Effector CD8-positive, alpha-beta T cell (primary cell): Measurements from ENCODE around the gene IFT81.
"Not testable (repeated sequence)": the region's sequence is repeated elsewhere in the genome, so short reads cannot be mapped to it uniquely, and the experiment has no call there.

Experiments
- DNase-seq: peaks from one replicate; lab custom pipeline; 2025; lab: John Stamatoyannopoulos, UW

Gene IFT81

DNA sequence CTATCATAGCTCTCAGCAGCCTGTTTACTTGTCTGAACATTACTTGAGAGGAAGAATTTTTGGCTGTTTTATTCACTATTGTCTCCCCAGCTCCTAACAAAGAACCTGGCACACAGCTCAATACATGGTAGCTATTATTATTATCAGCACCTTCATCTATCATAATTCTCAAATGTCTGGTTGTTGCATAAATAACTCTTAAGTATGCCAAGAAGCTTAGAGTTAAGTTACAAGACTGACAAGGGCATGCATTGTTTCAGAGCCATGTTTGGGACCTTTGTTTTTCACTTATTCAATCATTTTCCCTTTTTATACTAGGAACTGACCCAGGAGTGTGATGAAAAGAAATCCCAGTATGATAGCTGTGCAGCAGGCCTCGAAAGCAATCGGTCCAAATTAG is 79.4 kb downstream of the IFT81 start:
- no peak for DNase-seq

DNA sequence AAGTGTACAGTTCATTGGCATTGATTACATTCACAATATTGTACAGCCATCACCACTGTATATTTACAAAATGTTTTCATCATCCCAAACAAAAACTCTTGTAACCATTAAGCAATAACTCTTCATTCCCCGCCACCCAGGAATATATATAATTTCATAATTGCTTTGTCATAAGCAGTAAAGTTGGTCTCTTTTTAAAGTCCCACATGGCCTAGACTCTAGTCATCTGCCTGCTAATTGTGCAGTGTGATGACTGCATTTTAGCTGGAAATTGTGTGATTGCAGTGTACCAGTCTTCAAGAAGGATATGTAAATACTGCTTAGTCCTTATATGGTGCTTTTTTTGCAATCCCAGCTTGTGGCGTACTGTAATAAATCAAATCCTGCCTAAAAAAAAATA is 81.8 kb downstream of the IFT81 start:
- no peak for DNase-seq

DNA sequence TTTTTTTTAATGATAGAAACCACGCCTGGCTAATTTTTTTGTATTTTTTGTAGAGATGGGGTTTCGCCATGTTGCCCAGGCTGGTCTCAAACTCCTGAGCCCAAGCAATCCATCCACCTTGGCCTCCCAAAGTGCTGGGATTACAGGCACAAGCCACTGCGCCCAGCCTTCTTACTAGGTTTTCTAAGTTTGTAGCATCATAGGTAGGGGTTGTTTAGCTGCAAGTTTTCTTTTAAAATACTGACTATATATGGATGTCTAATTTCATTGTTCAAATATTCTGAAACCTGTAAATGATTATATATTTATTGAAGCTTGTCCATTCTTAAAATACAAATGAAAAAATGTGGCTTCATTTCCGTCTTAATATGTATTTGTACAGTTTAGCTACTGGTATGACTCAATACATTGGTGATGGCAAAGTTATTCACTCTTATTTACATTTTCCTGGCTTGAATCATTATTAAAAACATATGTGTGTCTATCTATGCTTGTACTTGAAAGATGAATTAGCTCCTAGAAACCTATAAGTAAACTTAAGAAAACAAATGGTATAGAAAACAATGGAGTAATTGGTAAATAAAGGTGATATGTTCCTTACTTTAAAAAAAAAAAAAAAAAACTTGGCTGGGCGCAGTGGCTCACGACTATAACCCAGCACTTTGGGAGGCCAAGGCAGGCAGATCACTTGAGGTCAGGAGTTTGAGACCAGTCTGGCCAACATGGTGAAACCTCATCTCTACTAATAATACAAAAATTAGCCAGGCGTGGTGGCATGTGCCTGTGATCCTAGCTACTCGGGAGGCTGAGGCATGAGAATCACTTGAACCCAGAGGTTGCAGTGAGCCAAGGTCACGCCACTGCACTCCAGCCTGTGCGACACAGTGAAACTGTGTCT is 87.7 kb downstream of the IFT81 start:
- not testable (repeated sequence) for DNase-seq

DNA sequence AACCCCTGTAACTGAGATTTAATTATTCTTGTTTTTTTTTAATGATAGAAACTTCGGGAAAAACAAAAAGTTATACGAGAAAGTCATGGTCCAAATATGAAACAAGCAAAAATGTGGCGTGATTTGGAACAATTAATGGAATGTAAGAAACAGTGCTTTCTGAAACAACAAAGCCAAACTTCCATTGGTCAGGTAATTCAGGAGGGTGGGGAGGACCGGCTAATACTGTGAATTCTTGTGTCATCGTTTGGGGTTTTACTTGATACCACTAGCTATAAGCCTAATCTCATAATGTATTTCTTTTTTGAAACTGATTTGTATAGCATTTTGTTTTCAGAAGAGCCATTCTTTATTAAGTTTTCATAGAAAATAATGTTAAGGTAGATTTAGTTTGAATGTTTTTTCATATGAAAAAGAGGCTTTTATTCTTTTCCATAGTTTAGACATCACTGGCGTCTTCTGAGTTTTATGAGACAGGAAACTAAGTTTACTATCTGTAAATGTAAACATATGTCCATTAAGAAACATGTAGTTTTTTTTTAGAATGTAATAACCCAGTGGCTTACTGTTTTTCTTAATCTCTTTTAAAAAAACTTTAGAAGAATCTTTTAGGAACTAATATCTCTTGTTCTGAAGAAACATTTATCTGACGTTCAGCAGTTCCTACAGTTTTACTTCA is 94.0 kb downstream of the IFT81 start:
- DNase-seq, result no peak

DNA sequence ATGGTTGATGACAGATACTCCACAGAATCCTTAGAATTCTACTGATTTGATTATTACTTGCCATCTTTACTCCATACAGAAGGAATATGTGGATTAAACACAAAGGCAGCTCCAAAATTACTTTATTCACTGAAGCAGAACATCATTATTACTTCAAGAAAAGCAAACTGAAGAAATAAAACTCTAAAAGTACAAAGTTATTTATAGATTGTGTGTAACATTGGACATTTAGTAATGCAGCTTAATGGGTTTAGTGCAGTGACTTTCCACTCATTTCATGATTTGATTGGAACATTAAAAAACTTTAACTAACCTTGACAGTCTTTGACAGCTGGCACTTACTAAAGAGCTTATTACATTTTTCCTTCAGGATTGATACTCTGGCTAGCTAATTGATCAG is 97.9 kb downstream of the IFT81 start:
- no peak for DNase-seq

DNA sequence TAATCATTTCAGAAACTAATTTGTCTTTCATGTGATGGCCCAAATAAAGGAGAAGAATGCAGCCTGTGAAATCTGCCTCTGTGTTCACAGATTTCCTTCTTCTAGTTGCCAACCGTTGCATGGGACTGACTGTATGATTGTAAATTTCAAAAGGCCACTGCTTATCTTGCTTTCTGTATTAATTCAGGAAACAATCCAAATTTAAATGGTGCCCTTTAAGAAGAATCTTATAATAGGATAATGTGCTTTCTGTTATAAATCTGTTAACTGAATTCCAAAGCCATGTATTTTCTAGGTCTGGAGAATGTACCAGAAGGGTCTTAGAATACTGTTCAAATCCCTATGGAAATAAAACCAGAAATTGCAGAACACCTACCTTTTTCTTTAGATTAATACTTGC is 98.3 kb downstream of the IFT81 start:
- DNase-seq, result no peak

DNA sequence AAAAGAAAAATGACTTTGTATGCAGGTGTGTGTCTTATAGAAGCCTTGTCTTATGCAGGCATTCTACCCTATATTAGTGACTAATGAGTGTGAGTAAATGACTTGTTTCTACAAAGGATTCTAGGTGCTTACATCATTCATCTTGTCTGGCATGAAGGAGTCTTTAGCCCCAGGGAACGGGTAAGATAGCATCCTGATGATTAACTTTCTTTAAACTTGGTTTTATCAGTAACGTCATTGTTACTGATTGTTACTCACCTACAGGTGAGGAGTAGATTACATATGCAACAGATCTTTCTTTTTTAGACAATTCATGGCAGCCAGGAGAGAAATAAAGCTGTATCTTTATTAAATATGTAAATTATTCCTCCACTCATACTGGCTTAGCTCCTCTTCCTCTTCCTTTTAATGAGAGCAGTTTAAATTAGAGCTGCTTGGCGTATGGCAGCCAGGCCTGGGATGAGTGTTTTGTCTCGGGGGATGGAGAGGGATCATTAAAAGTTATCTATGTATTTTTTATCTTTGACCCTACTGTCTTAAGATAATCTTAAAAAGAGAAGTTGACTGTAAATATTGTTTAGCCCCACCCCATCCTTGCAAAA is 99.7 kb downstream of the IFT81 start:
- DNase-seq, result no peak

DNA sequence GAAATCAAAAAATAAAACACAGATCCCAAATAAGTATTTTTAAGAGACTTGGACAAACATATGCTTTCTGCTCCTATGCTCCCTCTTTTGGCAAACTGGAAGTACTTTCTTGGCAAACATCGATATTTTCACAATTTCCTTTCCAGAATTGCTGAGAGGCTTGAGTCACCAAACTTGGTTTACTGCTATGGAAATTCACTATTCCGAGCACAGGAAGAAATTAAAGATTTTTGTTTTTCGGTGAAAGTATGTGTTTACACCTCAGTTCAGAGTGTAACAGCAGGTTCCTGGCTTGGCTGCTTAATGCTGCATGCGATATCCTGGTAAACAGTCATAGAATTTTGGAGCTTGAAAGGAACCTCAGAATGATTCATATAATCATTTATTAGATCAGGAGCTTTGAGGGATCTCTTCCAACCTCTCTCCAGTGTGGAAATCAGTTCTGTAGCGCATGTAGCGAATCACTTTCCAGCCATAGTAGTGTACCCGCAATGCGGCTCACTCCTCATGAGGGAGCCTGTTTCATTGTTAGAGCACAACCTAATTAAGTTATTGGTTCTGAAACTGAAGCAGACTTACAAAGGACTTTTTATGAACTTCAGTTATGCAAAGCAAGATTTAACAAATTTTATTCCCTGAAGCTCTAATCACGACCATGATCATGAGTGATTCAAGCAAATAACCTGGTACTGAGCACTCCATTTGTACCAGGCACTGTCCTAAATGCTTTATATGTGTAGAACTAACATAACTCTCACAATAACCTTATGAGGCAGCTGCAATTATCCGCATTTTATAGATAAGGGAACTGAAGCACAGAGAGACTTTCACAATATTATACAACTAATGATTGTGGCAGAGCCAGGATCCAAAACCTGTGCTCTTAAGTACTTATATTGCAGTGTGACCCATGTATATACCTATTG is 100.5 kb downstream of the IFT81 start:
- DNase-seq, result no peak

DNA sequence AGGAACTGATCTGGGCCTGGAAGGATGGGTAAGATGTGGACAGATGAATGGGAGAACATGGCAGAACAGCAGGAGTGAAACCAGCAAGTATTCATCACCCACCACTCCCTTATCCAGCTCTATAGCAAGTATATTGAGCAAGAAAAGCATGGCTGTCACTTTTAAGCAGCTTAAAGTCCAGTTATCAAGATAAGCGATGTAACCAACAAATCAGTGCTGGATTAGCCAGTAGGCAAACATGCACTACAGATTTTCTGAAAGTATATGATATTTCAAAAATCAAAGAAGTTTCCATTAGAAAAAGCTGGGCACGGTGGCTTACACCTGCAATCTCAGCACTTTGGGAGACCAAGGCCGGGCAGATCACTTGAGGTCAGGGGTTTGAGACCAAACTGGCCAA is 103.0 kb downstream of the IFT81 start:
- DNase-seq, result no peak

DNA sequence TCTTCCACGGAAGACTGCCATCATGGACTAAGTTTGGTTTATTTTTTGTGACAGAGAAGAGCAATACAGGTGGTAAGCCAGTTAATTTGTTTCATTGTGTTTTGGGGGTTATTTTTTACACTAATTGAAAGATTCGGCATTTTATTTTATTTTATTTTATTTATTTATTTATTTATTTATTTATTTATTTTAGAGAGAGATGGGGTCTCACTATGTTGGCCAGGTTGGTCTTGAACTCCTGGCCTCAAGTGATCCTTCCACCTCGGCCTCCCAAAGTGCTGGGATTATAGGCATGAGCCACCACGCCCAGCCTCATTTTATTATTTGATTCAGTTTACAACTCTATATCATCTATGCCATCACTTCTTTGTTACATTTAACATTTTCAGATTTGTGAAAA is 104.2 kb downstream of the IFT81 start:
- DNase-seq, result not testable (repeated sequence)

DNA sequence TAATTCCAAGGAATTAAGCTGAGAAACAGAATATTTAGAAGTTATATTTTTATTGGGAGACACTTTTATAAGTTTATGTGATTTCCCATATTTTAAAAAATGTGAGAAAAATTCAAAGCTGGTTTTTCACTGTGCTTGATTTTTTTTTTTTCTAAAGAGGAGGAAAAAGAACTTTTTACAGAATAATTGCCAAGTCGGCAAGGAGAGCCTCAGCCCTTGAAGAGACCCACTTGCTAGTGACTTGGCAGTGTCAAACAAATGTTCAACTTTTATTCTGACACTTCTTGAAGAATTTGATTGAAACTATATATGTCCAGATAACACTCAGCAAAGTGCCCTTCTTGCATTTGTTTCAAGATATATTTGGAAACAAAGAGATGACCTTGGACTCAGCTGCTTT is 104.6 kb downstream of the IFT81 start:
- DNase-seq, result no peak

DNA sequence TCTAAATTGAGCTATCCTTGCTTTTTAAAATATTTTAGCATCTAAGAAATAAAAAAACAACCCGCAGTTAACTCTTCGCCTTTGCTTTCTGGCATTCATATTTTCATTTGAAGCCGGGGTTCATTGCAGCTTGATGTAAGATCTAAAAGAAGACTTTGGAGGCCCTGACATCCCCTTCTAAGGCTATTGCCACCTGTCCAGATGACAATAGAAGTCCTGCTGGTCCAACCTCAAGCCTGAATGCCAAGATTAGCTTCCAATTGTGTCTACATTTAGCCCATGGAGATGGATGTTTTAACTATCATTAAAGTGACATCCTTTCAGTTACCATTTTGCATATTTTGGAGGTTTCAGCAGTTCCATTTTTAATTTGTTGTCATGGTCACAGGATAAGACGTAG is 105.3 kb downstream of the IFT81 start:
- no peak for DNase-seq

DNA sequence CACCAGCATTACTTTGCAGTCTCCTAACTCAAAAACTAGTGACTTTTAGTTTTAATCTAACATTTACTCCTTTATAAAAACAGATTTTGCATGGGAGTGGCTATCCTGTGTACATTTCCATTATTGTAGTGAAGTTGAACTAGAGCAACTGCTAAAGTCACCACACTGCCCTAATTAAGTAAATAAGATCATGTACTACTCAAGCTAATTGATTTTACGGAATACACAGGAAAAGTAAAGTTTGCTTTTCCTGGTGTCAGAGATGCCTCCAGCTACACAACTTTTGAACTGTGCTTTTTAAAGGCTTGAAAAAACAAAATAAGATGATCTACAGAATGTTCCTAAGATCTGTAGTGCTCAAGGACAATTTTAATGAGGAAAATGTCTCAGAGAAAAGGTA is 106.5 kb downstream of the IFT81 start:
- no peak for DNase-seq

DNA sequence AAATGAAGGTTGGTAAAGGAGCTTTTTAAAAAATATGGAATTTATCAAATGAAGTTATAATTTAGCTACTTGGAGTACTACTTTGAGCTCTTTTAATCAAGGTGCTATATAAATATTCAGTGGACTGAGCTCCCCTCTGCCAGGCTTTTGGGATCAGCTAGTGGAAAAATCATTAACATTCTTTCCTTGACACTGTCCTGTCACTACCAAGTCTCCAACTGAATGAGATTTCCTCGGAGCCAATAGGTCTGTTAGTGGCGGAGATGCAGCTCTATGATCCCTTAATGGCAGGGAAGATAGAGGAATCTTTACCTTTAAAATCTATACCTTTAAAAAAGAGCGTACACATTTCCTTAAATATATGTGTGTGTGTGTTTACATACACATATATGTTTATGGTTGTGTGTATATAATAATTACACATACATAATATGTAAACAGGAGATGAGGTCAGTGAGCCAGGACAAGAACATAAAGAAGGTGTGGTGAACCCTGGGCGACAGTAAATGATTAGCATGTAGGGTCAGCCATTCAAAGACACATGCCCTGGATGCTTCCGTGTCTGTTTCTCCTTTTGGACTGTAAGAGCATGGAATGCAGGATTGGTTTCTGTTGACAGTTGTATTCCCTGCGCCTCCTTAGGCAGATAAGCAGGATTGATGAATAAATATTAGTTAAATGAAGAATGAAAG is 109.2 kb downstream of the IFT81 start:
- no peak for DNase-seq

DNA sequence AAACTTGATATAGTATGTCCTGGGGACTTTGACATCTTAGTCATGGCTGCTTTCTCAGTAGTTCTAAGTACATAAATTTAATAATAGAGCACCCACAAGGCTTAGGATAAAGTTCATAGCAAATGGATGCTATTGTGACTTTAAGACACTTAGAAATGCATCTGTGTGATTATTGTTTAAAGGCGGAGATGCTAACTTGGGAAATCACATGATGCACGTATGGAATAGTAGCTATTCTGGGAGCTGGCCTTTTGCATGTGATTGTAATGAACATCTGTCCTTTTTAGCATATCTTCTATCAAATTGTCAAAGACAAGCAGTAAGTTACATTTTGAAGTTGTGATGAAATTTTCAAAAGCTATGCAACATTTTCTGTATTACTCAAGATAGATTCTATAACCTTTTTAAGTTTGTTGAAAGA is 110.2 kb downstream of the IFT81 start:
- no peak for DNase-seq

DNA sequence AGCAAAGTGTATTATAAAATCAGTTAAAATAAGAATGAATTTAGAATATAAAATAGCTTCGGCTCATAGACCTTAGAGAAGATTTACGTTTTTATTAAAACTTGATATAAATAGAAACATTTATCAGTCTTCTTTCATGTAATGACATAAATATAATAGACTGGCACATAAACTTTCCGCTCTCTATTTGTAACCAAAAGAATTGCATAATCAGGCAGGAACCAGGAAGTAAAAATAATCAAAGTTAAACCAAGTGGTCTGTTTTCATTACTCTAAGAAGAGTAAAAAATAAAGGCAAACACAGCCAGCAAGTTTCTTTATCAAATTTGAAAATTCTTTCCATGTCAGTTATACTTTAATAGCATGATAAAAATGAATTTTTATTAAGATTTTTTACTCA is 110.6 kb downstream of the IFT81 start:
- DNase-seq, result no peak

DNA sequence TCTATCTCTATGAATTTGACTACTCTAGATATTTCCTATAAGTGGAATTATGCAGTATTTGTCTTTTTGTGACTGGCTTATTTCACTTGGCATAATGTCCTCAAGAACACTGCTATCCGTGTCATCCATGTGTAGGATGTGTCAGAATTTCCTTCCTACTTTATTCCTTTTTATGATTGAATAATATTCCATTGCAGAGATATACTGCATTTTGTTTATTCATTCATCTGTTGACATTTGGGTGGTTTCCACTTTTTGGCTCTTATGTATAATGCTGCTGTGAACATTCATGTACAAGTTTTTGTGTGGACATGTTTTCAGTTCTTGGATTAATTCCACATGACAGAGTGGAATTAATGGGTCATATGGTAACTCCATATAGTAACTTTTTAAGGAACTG is 111.2 kb downstream of the IFT81 start:
- DNase-seq, result no peak

DNA sequence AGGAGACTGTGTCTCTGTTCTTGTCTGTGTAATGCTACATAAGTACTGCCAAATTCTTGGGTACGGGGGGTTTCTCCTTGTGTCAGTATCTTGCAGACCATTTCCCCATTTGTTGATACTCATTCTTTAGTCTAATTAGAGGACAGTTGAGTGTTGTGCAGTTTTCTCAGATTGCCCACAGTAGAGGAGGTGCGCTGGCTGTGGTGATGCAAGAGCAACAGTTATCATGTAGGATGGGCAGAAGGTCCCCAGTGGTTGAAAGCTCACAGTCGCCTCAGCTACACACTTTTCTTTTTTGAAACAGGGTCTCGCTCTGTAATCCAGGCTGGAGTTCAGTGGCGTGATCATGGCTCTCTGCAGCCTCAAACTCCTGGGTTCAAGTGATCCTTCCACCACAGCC is 119.1 kb downstream of the IFT81 start:
- DNase-seq, result no peak

DNA sequence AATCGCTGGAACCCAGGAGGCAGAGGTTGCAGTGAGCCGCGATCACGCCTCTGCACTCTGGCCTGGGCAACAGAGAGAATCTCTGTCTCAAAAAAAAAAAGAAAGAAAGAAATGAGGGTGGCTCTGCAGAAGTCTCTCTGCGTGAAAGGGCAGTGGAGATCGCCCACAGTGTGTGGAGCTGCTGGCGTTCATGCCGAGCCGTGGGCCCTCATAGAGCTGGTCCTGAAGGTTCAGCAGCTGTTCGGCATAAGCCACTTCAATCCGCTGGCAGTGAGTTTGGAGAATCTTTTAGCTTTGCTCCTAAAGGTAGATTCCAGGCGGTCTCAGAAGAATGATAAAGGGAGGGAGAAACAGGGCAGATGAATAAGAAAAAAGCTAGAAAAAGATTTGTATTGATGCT is 120.2 kb downstream of the IFT81 start:
- DNase-seq, result no peak

DNA sequence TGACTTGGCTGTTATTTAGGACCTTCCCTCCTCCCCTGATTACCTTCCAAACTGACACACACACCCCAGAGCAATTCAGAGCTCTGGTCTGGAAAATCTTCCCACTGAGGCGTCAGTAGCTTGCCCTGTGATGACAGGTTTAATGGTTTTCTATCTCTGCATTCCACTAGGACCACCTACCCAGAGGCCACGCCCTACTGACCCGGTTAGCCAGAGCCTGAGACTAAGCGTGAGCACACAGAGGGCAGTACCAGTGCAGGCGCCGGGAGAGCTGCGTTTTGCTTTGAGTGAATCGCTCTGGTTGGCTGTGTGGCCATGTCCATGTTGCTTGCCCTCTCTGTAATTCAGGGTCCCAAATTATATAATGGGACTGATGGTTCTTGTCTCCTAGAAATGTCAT is 120.7 kb downstream of the IFT81 start:
- DNase-seq, result no peak

DNA sequence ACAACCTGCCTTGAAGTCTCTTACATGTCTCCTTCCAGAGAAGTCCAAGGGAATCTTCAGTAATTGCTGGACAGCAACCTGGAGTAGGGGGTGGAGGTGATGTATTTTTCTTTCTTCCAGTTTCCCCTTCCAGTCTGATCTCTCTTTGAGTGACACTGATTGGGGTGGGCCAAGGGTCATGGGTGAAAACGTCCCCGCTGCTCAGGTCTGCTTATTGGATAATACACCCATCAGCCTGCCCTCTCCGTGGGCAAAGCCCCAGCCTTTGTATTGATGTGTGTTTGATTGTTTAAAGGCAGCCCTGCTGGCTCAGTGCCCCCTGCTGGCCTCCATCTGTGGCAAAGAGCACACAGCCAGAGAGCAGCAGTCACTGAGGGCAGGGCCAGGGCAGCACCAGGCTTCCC is 121.2 kb downstream of the IFT81 start:
- peak; percentile 6 for DNase-seq
